ENCODE results near the gene LLGL2.

- TF ChIP-seq POLR2A (IDR thresholded peaks at IDR 0.05; ENCODE audit: low read depth, low read length), result no peak
- no peak for TF ChIP-seq TAF1 (IDR thresholded peaks at IDR 0.05; ENCODE audit: low read depth, low read length)
- TF ChIP-seq POLR2AphosphoS5 (IDR thresholded peaks at IDR 0.05; ENCODE audit: low read depth, low read length), result no peak
- no peak for TF ChIP-seq SPI1 (IDR thresholded peaks at IDR 0.05; ENCODE audit: low read depth, low read length)
Observed at GRCh38 chr17:75596320-75597087, 71.0 kb downstream of the LLGL2 start.

Measured in GM12891 (cell line).